Measurements from ENCODE around the gene BIN1. TPM values are rescaled to one million over a fixed set of nuclear protein-coding genes. Genes with fewer than 3 reads are reported as not detected.

Gene BIN1
- total RNA-seq, 1 donor from 2014 or later = 11.8 TPM

GRCh38 chr2:127143841-127144782, 37.2 kb upstream of the BIN1 start:
- Histone ChIP-seq H3K4me3 (ENCODE audit: low read depth, low read length) (no peak overlapping the region), H3K27me3 (ENCODE audit: control insufficient read depth, insufficient read depth, low read length) (no peaks in the 10 kb centered on the region), H3K36me3 (ENCODE audit: control insufficient read depth, insufficient read depth, low read length) (no peaks in the 10 kb centered on the region)
- FAIRE-seq (no peak), DNase-seq (ENCODE audit: low read depth) (peak; percentile 13)
- TF ChIP-seq CTCF (IDR thresholded peaks at IDR 0.05; ENCODE audit: insufficient read depth, low read length, severe bottlenecking) = no peak

GRCh38 chr2:127142663-127143630, 36.0 kb upstream of the BIN1 start:
- no peaks in the 10 kb centered on the region for H3K36me3 ChIP-seq (ENCODE audit: control insufficient read depth, insufficient read depth, low read length)
- no peak for TF ChIP-seq CTCF (IDR thresholded peaks at IDR 0.05; ENCODE audit: insufficient read depth, low read length, severe bottlenecking)
- H3K4me3 ChIP-seq (ENCODE audit: low read depth, low read length) = no peak overlapping the region
- DNase-seq (ENCODE audit: low read depth) (no peak), FAIRE-seq (peak; percentile 32)
- H3K27me3 ChIP-seq (ENCODE audit: control insufficient read depth, insufficient read depth, low read length) = no peaks in the 10 kb centered on the region

GRCh38 chr2:127140538-127140937, 33.6 kb upstream of the BIN1 start:
- no peaks in the 10 kb centered on the region for H3K36me3 ChIP-seq (ENCODE audit: control insufficient read depth, insufficient read depth, low read length)
- no peaks in the 10 kb centered on the region for H3K27me3 ChIP-seq (ENCODE audit: control insufficient read depth, insufficient read depth, low read length)
- FAIRE-seq (no peak), DNase-seq (ENCODE audit: low read depth) (no peak)
- no peak overlapping the region for H3K4me3 ChIP-seq (ENCODE audit: low read depth, low read length)
- TF ChIP-seq CTCF (IDR thresholded peaks at IDR 0.05; ENCODE audit: insufficient read depth, low read length, severe bottlenecking) = no peak

GRCh38 chr2:127139766-127140165, 32.8 kb upstream of the BIN1 start:
- peak; percentile 58 for DNase-seq (ENCODE audit: low read depth)
- H3K4me3 ChIP-seq (ENCODE audit: low read depth, low read length) = no peak overlapping the region
- no peaks in the 10 kb centered on the region for H3K36me3 ChIP-seq (ENCODE audit: control insufficient read depth, insufficient read depth, low read length)
- H3K27me3 ChIP-seq (ENCODE audit: control insufficient read depth, insufficient read depth, low read length) = no peaks in the 10 kb centered on the region
- no peak for TF ChIP-seq CTCF (IDR thresholded peaks at IDR 0.05; ENCODE audit: insufficient read depth, low read length, severe bottlenecking)
- peak; percentile 23 for FAIRE-seq

GRCh38 chr2:127138281-127138680, 31.3 kb upstream of the BIN1 start:
- Histone ChIP-seq H3K36me3 (ENCODE audit: control insufficient read depth, insufficient read depth, low read length) (no peaks in the 10 kb centered on the region), H3K4me3 (ENCODE audit: low read depth, low read length) (no peak overlapping the region), H3K27me3 (ENCODE audit: control insufficient read depth, insufficient read depth, low read length) (no peaks in the 10 kb centered on the region)
- no peak for TF ChIP-seq CTCF (IDR thresholded peaks at IDR 0.05; ENCODE audit: insufficient read depth, low read length, severe bottlenecking)
- DNase-seq (ENCODE audit: low read depth) (no peak), FAIRE-seq (no peak)

Data from bronchial epithelial cell (primary cell).